ENCODE measurements around the gene KLHL36. TPM values are rescaled to one million over a fixed set of nuclear protein-coding genes. Genes with fewer than 3 reads are reported as not detected.

Gene KLHL36
- total RNA-seq, 1 experiment from 2014 or later = 56.1 TPM

GRCh38 chr16:84631153-84631466, 17.2 kb upstream of the KLHL36 start (continued):
- TF ChIP-seq ZNF396 (CRISPR knock-in tag; IDR thresholded peaks at IDR 0.05; ENCODE audit: borderline replicate concordance) = no peak

GRCh38 chr16:84631886-84632285, 16.4 kb upstream of the KLHL36 start:
- ChIA-PET POLR2A (no interaction called here), CTCF (no interaction called here)
- DNase-seq (ENCODE audit: low spot score) (no peak), ATAC-seq (no peak)
- Mint-ChIP-seq H3K36me3 (no peaks in the 10 kb centered on the region), H3K4me3 (no peak overlapping the region), H3K27me3 (ENCODE audit: low read depth) (no peaks in the 10 kb centered on the region), H3K27ac (no peak overlapping the region; the same call in 1 of the 2 replicates), H3K9me3 (peaks cover 1% of the 10 kb centered on the region; the same call in 1 of the 2 replicates), H3K4me1 (peaks cover 6% of the 10 kb centered on the region)
- TF ChIP-seq PRDM15 (CRISPR knock-in tag; IDR thresholded peaks at IDR 0.05) (no peak), GRHL2 (CRISPR knock-in tag; IDR thresholded peaks at IDR 0.05; ENCODE audit: insufficient replicate concordance, severe bottlenecking) (no peak), STAT6 (CRISPR knock-in tag; conservative IDR thresholded peaks at IDR 0.05; ENCODE audit: low read depth) (no peak), TEAD1 (CRISPR knock-in tag; IDR thresholded peaks at IDR 0.05) (no peak), USF2 (CRISPR knock-in tag; IDR thresholded peaks at IDR 0.05) (no peak), ATF3 (CRISPR knock-in tag; conservative IDR thresholded peaks at IDR 0.05) (no peak), RORB (CRISPR knock-in tag; IDR thresholded peaks at IDR 0.05) (no peak), ELF4 (CRISPR knock-in tag; IDR thresholded peaks at IDR 0.05; ENCODE audit: low read depth) (no peak), ZBTB21 (CRISPR knock-in tag; IDR thresholded peaks at IDR 0.05; ENCODE audit: borderline replicate concordance) (no peak), PREB (CRISPR knock-in tag; IDR thresholded peaks at IDR 0.05; ENCODE audit: borderline replicate concordance) (no peak), E2F5 (CRISPR knock-in tag; IDR thresholded peaks at IDR 0.05) (no peak), ARID4B (CRISPR knock-in tag; IDR thresholded peaks at IDR 0.05; ENCODE audit: borderline replicate concordance) (no peak), NFYB (CRISPR knock-in tag; conservative IDR thresholded peaks at IDR 0.05; ENCODE audit: low read depth) (no peak), ZNF671 (CRISPR knock-in tag; IDR thresholded peaks at IDR 0.05) (no peak), AR (CRISPR knock-in tag; IDR thresholded peaks at IDR 0.05) (no peak), IRF1 (CRISPR knock-in tag; IDR thresholded peaks at IDR 0.05) (no peak), MYBL2 (CRISPR knock-in tag; IDR thresholded peaks at IDR 0.05) (no peak)
